GM12878 (cell line): ENCODE measurements around the gene EPHA2. TPM values are rescaled to one million over a fixed set of nuclear protein-coding genes. Genes with fewer than 3 reads are reported as not detected.

Experiments
- ATAC-seq: fragments of 200-7000 bp; cut with Tn5 transposase; 3 replicates; pipeline ENCODE4 v1.9.1; 2020; ENCODE audit warnings: mild to moderate bottlenecking, moderate library complexity
- BruUV-seq: library from RNA; stranded (reverse); fragments of 400-500 nt; replicated peaks from 2 replicates; lab custom pipeline; 2021; lab: Mats Ljungman, UMichigan
- CTCF ChIA-PET: fragments of 300-600 bp; sonication (Branson Sonifier 250); formaldehyde crosslinking; extraction: SDS; loops from one replicate; lab custom pipeline; 2021; ENCODE audit warnings: inconsistent platforms; lab: Yijun Ruan, JAX
- POLR2A ChIA-PET: fragments of 350-600 bp; formaldehyde crosslinking; extraction: SDS; loops from one replicate; lab custom pipeline; 2021; ENCODE audit warnings: inconsistent platforms; lab: Charles Lee
- RAD21 ChIA-PET: fragments of 300-600 bp; sonication (Branson Sonifier 250); formaldehyde crosslinking; loops from one replicate; lab custom pipeline; 2023; ENCODE audit warnings: antibody characterized with exemption; ENCODE audit not compliant: unreplicated experiment; lab: Charles Lee
- SMC1A ChIA-PET: fragments of 300-600 bp; sonication (Branson Sonifier 250); formaldehyde crosslinking; loops from one replicate; lab custom pipeline; 2023; ENCODE audit not compliant: unreplicated experiment, uncharacterized antibody; lab: Charles Lee
- DNase-seq: peaks from one replicate; pipeline ENCODE4 v3.0.0-alpha.2; 2011; ENCODE audit warnings: low read depth, low spot score
- FAIRE-seq: peaks from 3 replicates; lab custom pipeline; 2011; peaks lifted over from hg19 to GRCh38; lab: Jason Lieb, UNC
- H2AFZ ChIP-seq: 2 replicates; pipeline ENCODE4 v1.6.0; 2011; ENCODE audit warnings: low read depth, low read length, control low read depth; ENCODE audit not compliant: control insufficient read depth
- H3K27ac ChIP-seq: 2 replicates; pipeline ENCODE4 v1.5.1; 2011; ENCODE audit warnings: control low read depth; ENCODE audit not compliant: control insufficient read depth, insufficient read depth
- H3K27me3 ChIP-seq, 2 experiments: replicated peaks in 1 of 2; 2 replicates each; pipeline versions ENCODE4 v1.6.0 to v1.6.1; 2011; ENCODE audit warnings: low read length in 1 of 2; ENCODE audit not compliant: control insufficient read depth in 2 of 2, insufficient read depth in 2 of 2
- H3K36me3 ChIP-seq, 2 experiments: 2 replicates each; pipeline ENCODE4 v1.5.1; 2011; ENCODE audit warnings: low read length in 1 of 2; ENCODE audit not compliant: control insufficient read depth in 2 of 2, insufficient read depth in 2 of 2
- H3K4me1 ChIP-seq: 2 replicates; pipeline ENCODE4 v1.6.1; 2011; ENCODE audit warnings: mild to moderate bottlenecking, low read length, moderate library complexity, mixed read lengths; ENCODE audit not compliant: control insufficient read depth, insufficient read depth
- H3K4me2 ChIP-seq: 2 replicates; pipeline ENCODE4 v1.6.0; 2011; ENCODE audit warnings: control low read depth; ENCODE audit not compliant: control insufficient read depth, insufficient read depth
- H3K4me3 ChIP-seq: fragments of 200-600 bp; sonication (generic); 2 replicates; pipeline ENCODE4 v1.5.1; 2016
- H3K79me2 ChIP-seq: 2 replicates; pipeline ENCODE4 v1.6.0; 2011; ENCODE audit warnings: low read length; ENCODE audit not compliant: control insufficient read depth, insufficient read depth
- H3K9ac ChIP-seq: 2 replicates; pipeline ENCODE4 v1.8.0; 2011; ENCODE audit warnings: low read length, control low read depth, mixed read lengths; ENCODE audit not compliant: control insufficient read depth, insufficient read depth
- H3K9me3 ChIP-seq: replicated peaks from 3 replicates; pipeline ENCODE4 v1.5.1; 2011; ENCODE audit warnings: mild to moderate bottlenecking, low read length; ENCODE audit not compliant: control insufficient read depth, insufficient read depth
- H4K20me1 ChIP-seq: 2 replicates; pipeline ENCODE4 v1.6.0; 2011; ENCODE audit not compliant: control insufficient read depth, insufficient read depth
- CTCF ChIP-seq, 3 experiments: IDR thresholded peaks in 2 of 3; conservative IDR thresholded peaks in 1 of 3; 2 replicates each; pipeline ENCODE4 v1.5.1; 2011; ENCODE audit warnings: low read depth in 3 of 3, low read length in 3 of 3, mild to moderate bottlenecking in 3 of 3, control low read depth in 2 of 3, moderate library complexity in 2 of 3, inconsistent platforms in 1 of 3, mixed read lengths in 1 of 3; ENCODE audit not compliant: control insufficient read depth in 2 of 3, insufficient read depth in 1 of 3; ENCODE audit errors: extremely low read depth in 1 of 3
- E2F8 ChIP-seq: fragments of 450-650 bp; IDR thresholded peaks from 2 replicates; pipeline ENCODE4 v1.6.1; 2018; ENCODE audit warnings: mild to moderate bottlenecking, low read depth, moderate library complexity; ENCODE audit not compliant: partially characterized antibody
- MEF2B ChIP-seq: fragments of 450-650 bp; IDR thresholded peaks from 2 replicates; pipeline ENCODE4 v1.6.1; 2018; ENCODE audit warnings: mild to moderate bottlenecking, moderate library complexity; ENCODE audit not compliant: partially characterized antibody, poor library complexity, severe bottlenecking
- MYC ChIP-seq: IDR thresholded peaks from 2 replicates; pipeline ENCODE4 v1.6.1; 2011; ENCODE audit warnings: mild to moderate bottlenecking, low read length, moderate library complexity, inconsistent platforms; ENCODE audit not compliant: insufficient read depth, insufficient replicate concordance, insufficient read length, severe bottlenecking
- NKRF ChIP-seq: fragments of 450-650 bp; conservative IDR thresholded peaks from 2 replicates; pipeline ENCODE4 v1.6.1; 2017; ENCODE audit warnings: mild to moderate bottlenecking, moderate library complexity
- NR2F1 ChIP-seq: fragments of 450-650 bp; conservative IDR thresholded peaks from 2 replicates; pipeline ENCODE4 v1.6.1; 2017; ENCODE audit warnings: mild to moderate bottlenecking
- POU2F2 ChIP-seq: IDR thresholded peaks from 3 replicates; pipeline ENCODE4 v1.6.1; 2011; ENCODE audit warnings: low read depth, mild to moderate bottlenecking, low read length, borderline replicate concordance
- RELA ChIP-seq: fragments of 450-650 bp; IDR thresholded peaks from 2 replicates; pipeline ENCODE4 v1.8.0; 2014; ENCODE audit warnings: borderline replicate concordance; ENCODE audit not compliant: partially characterized antibody
- SREBF2 ChIP-seq: IDR thresholded peaks from 2 replicates; pipeline ENCODE4 v1.6.1; 2012; ENCODE audit warnings: mild to moderate bottlenecking, low read length
- SUZ12 ChIP-seq: fragments of 200-600 bp; sonication (generic); IDR thresholded peaks from one replicate; pipeline ENCODE4 v1.6.1; 2018; ENCODE audit warnings: antibody characterized with exemption, mild to moderate bottlenecking; ENCODE audit not compliant: unreplicated experiment
- TBL1XR1 ChIP-seq: IDR thresholded peaks from 2 replicates; pipeline ENCODE4 v1.6.1; 2012; ENCODE audit warnings: low read depth, low read length, improper control_type of control experiment
- WRNIP1 ChIP-seq: IDR thresholded peaks from 2 replicates; pipeline ENCODE4 v1.6.1; 2011; ENCODE audit warnings: low read depth, low read length, improper control_type of control experiment, borderline replicate concordance
- ZBTB40 ChIP-seq: fragments of 450-650 bp; IDR thresholded peaks from 2 replicates; pipeline ENCODE4 v1.6.1; 2016; ENCODE audit warnings: mild to moderate bottlenecking, moderate library complexity, borderline replicate concordance
- WGBS: methylation state at CpG from one replicate; pipeline ENCODE4 v1.1.6; 2016; ENCODE audit warnings: low lambda C conversion rate; ENCODE audit not compliant: insufficient replicate concordance, insufficient coverage; ENCODE audit errors: missing lambda C conversion rate; 5-methylcytosine and 5-hydroxymethylcytosine counted together
- in situ Hi-C: fragments of 300-500 bp; cut with MboI; formaldehyde crosslinking; loops from 9 replicates; pipeline ENCODE4 v1.14.3; 2018; ENCODE audit warnings: mixed read lengths
- intact Hi-C: fragments of 100-400 bp; cut with micrococcal nuclease; formaldehyde crosslinking; loops from one replicate; pipeline ENCODE4 v1.14.2; 2022; ENCODE audit not compliant: unreplicated experiment
- polyA plus RNA-seq, 11 experiments: library from polyadenylated mRNA; depleted of rRNA in 4 of 11; unstranded in 6 of 11; stranded (reverse) in 5 of 11; fragments of >200 nt; fragmentation: Nextera tagmentation in 4 of 11; fragmentation: Illumina TruSeq in 1 of 11; extraction: Ambion mirVana in 4 of 11; extraction: Trizol in 1 of 11; gene quantifications; 1 replicate in 1 of 11; 2 replicates in 10 of 11; pipeline versions ENCODE4 v1.2.1 to v1.2.3, GENCODE V29; 2011 to 2016; ENCODE audit warnings: inconsistent platforms in 2 of 11, missing spikeins in 2 of 11, low read depth in 1 of 11
- total RNA-seq, 4 experiments: library from RNA; depleted of rRNA in 3 of 4; stranded (reverse); fragments of >200 nt in 3 of 4; fragmentation: Illumina TruSeq in 1 of 4; extraction: Trizol in 1 of 4; gene quantifications; 2 replicates each; pipeline versions ENCODE4 v1.2.1 to v1.2.3, GENCODE V29; 2013 to 2021

Gene EPHA2
- total and polyA plus RNA-seq, 10 of the 15 experiments (the other 5 are each of a cell fraction or from before 2014, with no cell fraction given), result 0.04 to 0.51 (median 0.23) TPM; not detected in 2

- DNase-seq, result no peak
- no TSS peak for BruUV-seq
- no peak for TF ChIP-seq MYC
- no peak for TF ChIP-seq CTCF (IDR thresholded peaks at IDR 0.05 in 2 of 3, conservative IDR thresholded peaks at IDR 0.05 in 1 of 3; ENCODE audit: control insufficient read depth in 2 of 3, extremely low read depth in 1 of 3, insufficient read depth in 1 of 3, low read depth in 3 of 3, low read length in 3 of 3)
- TF ChIP-seq SREBF2, result no peak
- TF ChIP-seq ZBTB40, result no peak
- no peak for TF ChIP-seq MEF2B
- TF ChIP-seq POU2F2, result no peak
- no peak for TF ChIP-seq WRNIP1
- TF ChIP-seq NKRF, result no peak
- no peak for TF ChIP-seq SUZ12
- no peak for TF ChIP-seq E2F8
- no peak for TF ChIP-seq NR2F1
- no peak for TF ChIP-seq TBL1XR1
- TF ChIP-seq RELA, result no peak
Observed at GRCh38 chr1:16116625-16117024, 39.2 kb downstream of the EPHA2 start.

More at GRCh38 chr1:16116625-16117024, 39.2 kb downstream of the EPHA2 start:
- peaks cover 0 to 4% of the 10 kb centered on the region in 2 experiments; a peak in 3 of 4 replicates for H3K27me3 ChIP-seq
- POLR2A ChIA-PET, result no interaction called here
- ATAC-seq, result no peak
- 50% methylated on average over 8 of the region's 8 CpGs for WGBS
- H3K9ac ChIP-seq, result no peak overlapping the region
- no peak overlapping the region for H3K27ac ChIP-seq
- no peak overlapping the region for H2AFZ ChIP-seq
- H4K20me1 ChIP-seq, result no peaks in the 10 kb centered on the region
- H3K4me2 ChIP-seq, result no peak overlapping the region
- RAD21 ChIA-PET, result no interaction called here
- in situ Hi-C loops, result no loop called here
- no peaks in the 10 kb centered on the region for H3K9me3 ChIP-seq
- intact Hi-C loops, result no loop called here
- no peak overlapping the region for H3K4me3 ChIP-seq
- CTCF ChIA-PET, result no interaction called here
- SMC1A ChIA-PET, result interaction anchor here (1.3 kb wide), 1 partner anchor 36 kb away, joined by 3 read pairs; no protein-coding TSS in a partner anchor
- H3K36me3 ChIP-seq, result no peaks in the 10 kb centered on the region
- no peak for FAIRE-seq
- H3K79me2 ChIP-seq, result no peaks in the 10 kb centered on the region
- no peaks in the 10 kb centered on the region for H3K4me1 ChIP-seq
